ENCODE measurements around the gene MCAT. TPM values are rescaled to one million over a fixed set of nuclear protein-coding genes. Genes with fewer than 3 reads are reported as not detected.
A peak's percentile ranks its signal among the peaks of the same experiment; 100 is the strongest.
"Not testable (repeated sequence)": the region's sequence is repeated elsewhere in the genome, so short reads cannot be mapped to it uniquely, and the experiment has no call there.

Gene MCAT
- total RNA-seq, 1 experiment from 2014 or later: 29.0 TPM

DNA sequence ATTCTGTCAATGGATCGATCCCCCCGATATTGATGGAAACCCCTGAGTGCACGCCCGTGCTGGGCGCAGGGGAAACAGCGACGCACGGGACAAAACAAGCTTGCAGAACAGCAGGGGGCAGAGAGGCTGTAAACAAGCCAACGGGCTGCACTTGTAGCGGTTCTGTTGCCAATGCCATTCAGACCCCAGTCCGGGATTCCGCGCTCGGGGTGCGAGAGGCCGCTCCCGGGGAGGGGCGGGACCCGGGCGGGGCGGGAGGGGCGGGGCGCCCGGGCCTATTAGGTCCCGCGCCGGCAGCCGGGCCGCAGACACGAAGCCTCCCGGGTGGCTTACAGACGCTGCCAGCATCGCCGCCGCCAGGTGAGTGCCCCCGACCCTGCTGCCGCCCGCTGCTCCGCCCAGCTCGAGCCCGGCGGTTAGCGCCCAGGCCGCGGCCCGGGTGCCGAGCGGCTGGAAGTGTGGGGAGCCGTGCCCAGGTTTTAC lies 32.7 kb downstream of the MCAT start, which contains the start of gene BIK:
Gene BIK, plus strand, starts transcription at position 307 of the 483 bp plus-strand sequence. CDS start 13,273 bp downstream, outside the sequence.
- Histone ChIP-seq H3K36me3 (replicated peaks; ENCODE audit: control insufficient read depth, insufficient read depth, low read length) (no peaks in the 10 kb centered on the region), H3K4me3 (ENCODE audit: insufficient read depth, low read depth, low read length) (peak within 1 kb of the TSS; percentile 54), H3K27me3 (ENCODE audit: control insufficient read depth, insufficient read depth, low read length) (peaks cover 32% of the 10 kb centered on the region)
- peak; percentile 93 for DNase-seq

DNA sequence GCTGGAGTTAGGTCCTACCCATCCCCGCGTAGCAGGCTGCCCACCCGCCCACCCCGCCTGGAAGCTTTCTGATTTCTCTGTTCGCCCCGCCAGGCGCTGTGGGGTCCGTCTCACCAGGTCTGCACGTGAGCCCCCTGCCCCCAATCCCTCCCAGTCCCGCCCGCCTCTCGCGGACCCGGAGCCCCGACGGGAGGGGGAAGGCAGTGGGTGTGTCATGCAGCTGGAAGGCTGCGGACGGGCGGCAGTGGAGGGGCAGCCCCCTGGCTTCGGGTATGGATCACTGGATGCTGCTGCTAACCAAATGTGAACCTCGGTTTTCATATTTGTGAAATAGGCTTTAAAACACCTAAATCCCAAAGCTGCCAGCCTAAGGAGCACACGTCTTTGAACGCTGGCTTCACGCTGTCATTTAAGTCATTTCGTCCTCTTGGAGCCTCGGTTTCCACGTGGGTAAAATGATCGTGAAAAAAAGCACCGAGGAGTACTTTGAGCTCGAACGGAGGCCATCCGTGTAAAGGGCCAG lies 33.2 kb downstream of the MCAT start:
- no peaks in the 10 kb centered on the region for H3K36me3 ChIP-seq (replicated peaks; ENCODE audit: control insufficient read depth, insufficient read depth, low read length)
- peak overlapping the region; percentile 54 for H3K4me3 ChIP-seq (ENCODE audit: insufficient read depth, low read depth, low read length)
- peak; percentile 88 for DNase-seq
- peaks cover 32% of the 10 kb centered on the region for H3K27me3 ChIP-seq (ENCODE audit: control insufficient read depth, insufficient read depth, low read length)

DNA sequence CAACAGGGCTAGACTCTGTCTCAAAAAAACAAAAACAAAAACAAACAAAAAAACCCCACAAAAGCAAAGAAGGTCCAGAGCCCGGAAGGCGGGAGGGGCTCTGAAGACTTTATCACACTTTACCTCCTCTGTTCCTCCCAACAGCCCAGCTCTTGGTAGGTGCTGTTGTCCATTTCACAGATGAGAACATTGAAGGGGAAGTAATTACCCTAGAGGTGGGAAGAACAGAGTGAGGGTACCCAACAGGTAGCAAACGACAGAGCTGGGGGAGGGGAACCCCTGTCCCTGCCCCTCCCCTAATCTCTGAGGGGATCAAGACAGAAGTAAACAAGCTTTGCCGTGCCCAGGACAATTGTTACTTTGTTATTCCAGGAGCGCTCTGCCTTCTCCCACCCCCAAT lies 33.7 kb downstream of the MCAT start:
- H3K4me3 ChIP-seq (ENCODE audit: insufficient read depth, low read depth, low read length): no peak overlapping the region; the same call in 1 of the 2 replicates
- H3K36me3 ChIP-seq (replicated peaks; ENCODE audit: control insufficient read depth, insufficient read depth, low read length): no peaks in the 10 kb centered on the region
- H3K27me3 ChIP-seq (ENCODE audit: control insufficient read depth, insufficient read depth, low read length): peaks cover 32% of the 10 kb centered on the region
- no peak for DNase-seq

DNA sequence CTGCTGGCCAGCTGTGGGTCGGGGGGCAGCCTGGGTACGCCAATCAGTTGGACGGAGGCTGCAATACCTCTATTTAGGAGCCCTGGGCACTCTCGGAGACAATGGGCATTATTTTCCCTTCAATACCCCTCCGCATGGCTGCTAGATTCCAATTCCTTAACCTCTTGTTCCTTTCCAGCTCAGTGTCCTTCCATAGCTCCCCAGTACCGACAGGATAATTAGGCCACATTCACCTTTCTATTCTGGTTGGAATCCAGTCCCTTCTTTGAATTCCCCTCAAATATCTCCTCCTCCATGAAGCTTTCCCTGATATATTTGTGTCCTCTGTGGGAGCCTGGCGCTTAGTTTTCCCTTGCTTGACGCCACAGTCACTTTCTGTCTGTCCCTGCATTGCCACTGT lies 36.9 kb downstream of the MCAT start:
- H3K27me3 ChIP-seq (ENCODE audit: control insufficient read depth, insufficient read depth, low read length): peaks cover 23% of the 10 kb centered on the region
- no peaks in the 10 kb centered on the region for H3K36me3 ChIP-seq (replicated peaks; ENCODE audit: control insufficient read depth, insufficient read depth, low read length)
- no peak overlapping the region for H3K4me3 ChIP-seq (ENCODE audit: insufficient read depth, low read depth, low read length)
- no peak for DNase-seq

DNA sequence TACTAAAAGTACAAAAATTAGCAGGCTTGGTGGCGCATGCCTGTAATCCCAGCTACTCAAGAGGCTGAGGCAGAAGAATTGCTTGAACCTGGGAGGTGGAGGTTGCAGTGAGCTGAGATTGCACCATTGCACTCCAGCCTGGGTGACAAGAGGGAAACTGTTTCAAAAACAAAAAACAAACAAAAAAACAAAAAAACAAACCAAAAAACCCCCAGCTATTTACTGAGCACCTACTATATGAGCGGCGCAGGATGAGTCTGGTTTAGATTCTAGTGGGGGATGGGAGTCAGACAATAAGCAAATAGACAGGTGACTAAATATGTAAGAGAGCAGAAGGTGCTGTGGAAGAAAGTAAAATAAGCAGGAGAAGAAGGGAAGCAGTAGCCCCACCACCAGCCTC lies 38.2 kb downstream of the MCAT start:
- not testable (repeated sequence) for DNase-seq; H3K4me3 ChIP-seq (ENCODE audit: insufficient read depth, low read depth, low read length); H3K36me3 ChIP-seq (replicated peaks; ENCODE audit: control insufficient read depth, insufficient read depth, low read length)
- peaks cover 11% of the 10 kb centered on the region for H3K27me3 ChIP-seq (ENCODE audit: control insufficient read depth, insufficient read depth, low read length)

DNA sequence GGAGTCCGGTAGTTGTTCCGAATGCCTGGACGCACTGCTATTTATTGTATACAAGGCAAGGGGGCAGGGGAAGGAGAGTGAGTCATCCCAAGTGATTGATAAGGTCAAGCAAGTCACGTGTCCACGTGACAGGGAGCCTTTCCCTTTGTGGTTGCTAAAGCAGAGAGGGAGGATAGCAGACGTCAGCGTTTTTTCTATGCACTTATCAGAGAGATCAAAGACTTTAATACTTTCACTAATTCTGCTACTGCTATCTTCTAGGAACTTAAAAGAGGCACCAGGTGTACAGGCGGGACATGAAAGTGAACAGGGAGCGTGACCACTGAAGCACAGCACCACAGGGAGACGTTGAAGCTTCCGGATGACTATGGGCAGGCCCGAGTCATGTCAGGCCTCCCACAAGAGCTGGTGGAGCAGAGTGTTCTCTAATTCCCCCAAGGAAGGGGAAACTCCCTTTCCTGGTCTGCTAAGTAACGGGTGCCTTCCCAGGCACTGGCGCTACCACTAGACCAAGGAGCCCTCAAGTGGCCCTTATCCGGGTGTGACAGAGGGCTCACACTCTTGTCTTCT lies 39.1 kb downstream of the MCAT start:
- not testable (repeated sequence) for H3K27me3 ChIP-seq (ENCODE audit: control insufficient read depth, insufficient read depth, low read length); H3K4me3 ChIP-seq (ENCODE audit: insufficient read depth, low read depth, low read length); DNase-seq; H3K36me3 ChIP-seq (replicated peaks; ENCODE audit: control insufficient read depth, insufficient read depth, low read length)

DNA sequence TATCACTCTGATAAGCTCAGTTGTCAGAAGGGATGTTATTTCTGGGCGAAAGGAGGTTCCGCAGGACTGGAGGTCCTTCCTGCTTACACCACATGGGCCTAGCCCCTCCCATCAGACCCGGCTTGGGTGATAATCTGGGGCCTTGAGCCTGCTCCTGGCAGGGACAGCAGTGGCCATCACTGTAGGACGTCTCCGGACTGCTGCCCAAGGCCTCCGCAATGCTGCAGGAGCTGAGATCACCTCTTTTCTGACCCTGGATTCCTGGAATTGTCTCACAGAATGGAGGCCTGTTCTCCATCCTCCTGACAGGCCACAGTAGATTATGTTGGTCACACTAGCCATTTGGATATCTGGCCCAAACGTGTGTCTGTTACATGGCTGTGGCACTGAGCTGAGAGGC lies 41.9 kb downstream of the MCAT start:
- no peak for DNase-seq
- H3K4me3 ChIP-seq (ENCODE audit: insufficient read depth, low read depth, low read length): no peak overlapping the region
- no peaks in the 10 kb centered on the region for H3K36me3 ChIP-seq (replicated peaks; ENCODE audit: control insufficient read depth, insufficient read depth, low read length)
- H3K27me3 ChIP-seq (ENCODE audit: control insufficient read depth, insufficient read depth, low read length): no peaks in the 10 kb centered on the region

DNA sequence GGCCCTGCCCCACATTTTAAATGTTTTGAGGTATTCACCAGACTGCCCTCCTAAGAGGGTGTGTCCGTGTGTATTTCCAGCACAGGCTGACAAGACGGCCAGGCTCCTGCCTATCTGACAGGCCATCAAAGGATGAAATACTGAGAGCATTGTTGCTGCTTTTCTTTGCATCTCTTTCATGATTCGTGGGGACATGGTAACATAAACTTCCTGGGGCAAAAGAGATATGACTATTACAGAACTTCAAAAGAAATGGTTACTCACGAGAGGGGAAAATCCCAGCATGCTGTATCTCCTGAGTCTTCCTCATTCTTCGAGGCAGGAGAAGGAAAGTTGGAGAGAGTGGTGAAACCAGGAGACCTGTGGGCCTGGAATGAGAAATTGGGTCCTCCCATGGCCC lies 43.0 kb downstream of the MCAT start:
- no peak for DNase-seq
- Histone ChIP-seq H3K27me3 (ENCODE audit: control insufficient read depth, insufficient read depth, low read length) (no peaks in the 10 kb centered on the region), H3K4me3 (ENCODE audit: insufficient read depth, low read depth, low read length) (no peak overlapping the region), H3K36me3 (replicated peaks; ENCODE audit: control insufficient read depth, insufficient read depth, low read length) (no peaks in the 10 kb centered on the region)

DNA sequence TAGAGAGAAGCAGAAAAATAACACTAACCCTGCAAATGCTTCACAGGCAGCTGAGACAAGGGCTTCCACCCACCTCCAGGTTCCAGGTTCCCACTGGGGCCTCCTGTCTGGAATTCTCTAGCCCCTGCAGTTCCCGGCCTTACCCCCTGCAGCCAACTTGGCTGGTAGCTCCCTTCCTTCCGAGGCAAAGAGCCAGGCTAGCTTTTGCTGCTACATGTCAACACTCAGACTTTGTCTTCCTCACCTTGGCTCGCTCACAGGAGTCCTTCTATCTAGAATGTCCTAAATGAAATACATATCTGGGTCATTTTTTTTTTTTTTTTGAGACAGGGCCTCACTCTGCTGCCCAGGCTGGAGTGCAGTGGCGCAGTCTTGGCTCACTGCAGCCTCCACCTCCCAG lies 44.1 kb downstream of the MCAT start:
- Histone ChIP-seq H3K4me3 (ENCODE audit: insufficient read depth, low read depth, low read length) (no peak overlapping the region), H3K36me3 (replicated peaks; ENCODE audit: control insufficient read depth, insufficient read depth, low read length) (no peaks in the 10 kb centered on the region), H3K27me3 (ENCODE audit: control insufficient read depth, insufficient read depth, low read length) (no peaks in the 10 kb centered on the region)
- no peak for DNase-seq

DNA sequence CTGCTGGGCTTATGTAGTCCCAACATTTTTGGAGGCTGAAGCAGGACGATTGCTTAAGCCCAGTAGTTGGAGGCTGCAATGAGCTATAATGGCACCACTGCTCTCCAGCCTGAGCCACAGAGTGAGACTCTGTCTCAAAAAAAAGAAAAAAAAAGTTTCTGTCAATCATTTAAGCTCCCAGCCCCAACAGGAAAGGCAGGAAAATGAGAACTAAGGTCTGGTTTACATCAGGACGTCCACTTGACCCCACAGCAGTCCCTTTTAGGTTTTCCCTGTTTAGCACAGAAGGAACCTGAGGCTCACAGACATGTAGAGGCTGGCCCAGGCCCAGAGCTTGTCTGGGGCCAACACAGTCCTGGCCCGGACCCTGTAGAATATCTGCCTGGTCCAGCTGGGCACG lies 44.8 kb downstream of the MCAT start:
- DNase-seq: no peak
- no peaks in the 10 kb centered on the region for H3K27me3 ChIP-seq (ENCODE audit: control insufficient read depth, insufficient read depth, low read length)
- H3K36me3 ChIP-seq (replicated peaks; ENCODE audit: control insufficient read depth, insufficient read depth, low read length): no peaks in the 10 kb centered on the region
- no peak overlapping the region for H3K4me3 ChIP-seq (ENCODE audit: insufficient read depth, low read depth, low read length)

DNA sequence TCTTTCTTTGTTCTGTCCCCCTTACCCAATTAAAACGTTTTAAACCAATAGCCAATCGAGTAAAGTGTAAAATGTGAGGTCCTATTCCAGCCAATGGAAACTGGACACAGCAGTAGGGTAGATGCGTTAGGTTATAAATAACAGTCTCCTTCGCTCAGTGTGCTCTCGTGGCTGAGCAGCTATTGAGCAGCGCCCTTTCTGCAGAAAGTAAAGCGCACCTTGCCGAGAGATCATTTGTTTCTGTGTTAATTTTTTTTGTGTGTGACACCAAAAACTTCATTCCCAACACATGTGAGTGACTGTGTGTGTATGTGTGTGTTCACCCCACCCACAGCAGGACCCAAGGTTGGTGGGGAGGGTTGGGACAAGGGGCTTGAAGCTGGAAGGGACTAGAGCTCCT lies 46.8 kb downstream of the MCAT start:
- DNase-seq: no peak
- H3K27me3 ChIP-seq (ENCODE audit: control insufficient read depth, insufficient read depth, low read length): no peaks in the 10 kb centered on the region
- no peak overlapping the region for H3K4me3 ChIP-seq (ENCODE audit: insufficient read depth, low read depth, low read length)

DNA sequence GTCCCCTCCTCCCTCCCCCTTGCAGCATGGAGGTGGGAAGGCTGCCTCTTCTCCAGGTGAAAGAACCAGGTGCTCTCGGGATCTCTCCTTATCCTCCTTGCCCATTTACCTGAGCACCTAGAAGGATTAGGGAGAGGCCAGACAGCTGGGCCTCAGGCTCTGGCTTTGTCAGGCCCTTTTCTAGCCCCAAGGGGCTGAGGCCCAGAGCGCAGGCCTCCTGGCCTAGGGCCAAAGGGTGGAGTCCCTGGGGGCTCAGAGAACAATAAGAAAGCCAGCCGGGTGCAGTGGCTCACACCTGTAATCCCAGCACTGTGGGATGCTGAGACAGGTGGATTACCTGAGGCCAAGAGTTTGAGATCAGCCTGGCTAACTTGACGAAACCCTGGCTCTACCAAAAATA lies 48.6 kb downstream of the MCAT start:
- Histone ChIP-seq H3K36me3 (replicated peaks; ENCODE audit: control insufficient read depth, insufficient read depth, low read length) (no peaks in the 10 kb centered on the region), H3K4me3 (ENCODE audit: insufficient read depth, low read depth, low read length) (no peak overlapping the region), H3K27me3 (ENCODE audit: control insufficient read depth, insufficient read depth, low read length) (no peaks in the 10 kb centered on the region)
- DNase-seq: no peak

More for the DNA sequence above, 46.8 kb downstream of the MCAT start:
- no peaks in the 10 kb centered on the region for H3K36me3 ChIP-seq (replicated peaks; ENCODE audit: control insufficient read depth, insufficient read depth, low read length)

DNA sequence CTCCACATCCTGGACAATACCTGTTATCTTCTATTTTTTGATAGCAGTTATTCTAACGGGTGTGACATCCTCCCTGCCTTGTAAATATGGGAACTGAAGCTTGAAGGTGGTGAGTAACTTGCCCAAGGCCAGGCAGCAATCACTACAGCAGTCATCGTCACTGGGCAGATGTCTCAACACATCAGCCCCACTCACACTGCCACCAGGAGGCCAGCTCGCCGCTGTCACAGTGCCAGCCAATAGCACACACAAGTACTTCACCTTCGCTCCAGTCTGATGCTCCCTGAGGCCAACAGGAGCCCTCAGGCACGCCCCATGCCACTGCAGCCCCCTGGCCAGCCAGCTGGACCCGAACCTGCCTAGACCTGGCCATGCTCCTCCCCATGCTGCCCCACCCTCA lies 49.1 kb downstream of the MCAT start:
- H3K4me3 ChIP-seq (ENCODE audit: insufficient read depth, low read depth, low read length): no peak overlapping the region
- H3K27me3 ChIP-seq (ENCODE audit: control insufficient read depth, insufficient read depth, low read length): no peaks in the 10 kb centered on the region
- DNase-seq: no peak
- H3K36me3 ChIP-seq (replicated peaks; ENCODE audit: control insufficient read depth, insufficient read depth, low read length): no peaks in the 10 kb centered on the region

DNA sequence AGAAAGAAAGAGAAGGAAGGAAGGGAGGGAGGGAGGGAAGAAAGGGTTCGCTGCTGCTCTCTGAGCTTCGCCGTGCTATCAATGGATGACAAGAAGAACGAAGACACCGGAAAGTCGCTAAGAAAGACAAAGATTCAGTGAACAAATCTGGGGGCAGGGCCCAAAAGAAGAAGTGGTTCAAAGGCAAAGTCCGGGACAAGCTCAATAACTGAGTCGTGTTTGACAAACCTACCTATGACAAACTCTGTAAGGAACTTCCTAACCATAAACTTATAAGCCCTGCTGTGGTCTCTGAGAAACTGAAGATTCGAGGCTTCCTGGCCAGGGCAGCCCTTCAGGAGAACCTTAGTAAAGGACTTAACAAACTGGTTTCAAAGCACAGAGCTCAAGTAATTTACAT lies 51.1 kb downstream of the MCAT start:
- Histone ChIP-seq H3K36me3 (replicated peaks; ENCODE audit: control insufficient read depth, insufficient read depth, low read length) (no peaks in the 10 kb centered on the region), H3K4me3 (ENCODE audit: insufficient read depth, low read depth, low read length) (no peak overlapping the region), H3K27me3 (ENCODE audit: control insufficient read depth, insufficient read depth, low read length) (no peaks in the 10 kb centered on the region)
- no peak for DNase-seq

DNA sequence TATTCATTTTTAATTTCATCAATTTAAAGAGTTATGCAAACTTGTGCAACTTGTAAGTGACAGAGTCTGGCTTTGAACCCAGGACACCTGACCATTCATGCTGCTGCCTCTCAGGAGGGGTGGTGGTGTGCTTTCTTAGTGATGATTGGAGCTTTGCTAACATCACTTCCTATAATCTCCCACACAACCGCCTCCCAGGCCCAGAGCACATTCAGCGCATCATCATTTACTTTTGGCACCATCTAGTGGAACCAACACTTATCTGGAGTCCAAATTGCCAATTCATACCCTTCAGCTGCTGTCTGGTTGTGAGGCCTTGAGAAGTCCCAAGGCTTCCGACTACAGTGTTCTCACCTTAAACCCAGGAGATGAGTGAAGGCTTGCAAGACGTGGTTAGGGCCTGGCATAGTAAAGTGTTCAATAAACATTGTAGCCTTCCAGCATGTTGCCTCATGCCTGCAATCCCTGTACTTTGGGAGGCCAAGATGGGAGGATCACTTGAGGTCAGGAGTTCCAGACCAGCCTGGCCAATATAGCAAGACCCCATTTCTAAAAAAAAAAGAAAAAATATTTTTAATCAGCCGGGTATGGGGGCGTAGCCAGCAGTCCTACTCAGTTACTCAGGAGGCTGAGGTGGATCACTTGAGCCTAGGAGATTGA lies 52.9 kb downstream of the MCAT start:
- DNase-seq: peak; percentile 32
- Histone ChIP-seq H3K4me3 (ENCODE audit: insufficient read depth, low read depth, low read length) (no peak overlapping the region), H3K27me3 (ENCODE audit: control insufficient read depth, insufficient read depth, low read length) (no peaks in the 10 kb centered on the region), H3K36me3 (replicated peaks; ENCODE audit: control insufficient read depth, insufficient read depth, low read length) (no peaks in the 10 kb centered on the region)

All from H7 (cell line).